T-helper 2 cell (primary cell): ENCODE measurements around the gene EIF4E2.
"Not testable (repeated sequence)": the region's sequence is repeated elsewhere in the genome, so short reads cannot be mapped to it uniquely, and the experiment has no call there.

Experiments
- DNase-seq, 5 experiments: peaks; one replicate each; pipeline versions ENCODE4 v3.0.0 to v3.0.0-alpha.2; 2012 to 2022

The EIF4E2 gene

GRCh38 chr2:232522623-232523401 lies 27.7 kb upstream of the EIF4E2 start:
- no peak for DNase-seq

GRCh38 chr2:232523402-232523681 lies 27.1 kb upstream of the EIF4E2 start:
- DNase-seq, result no peak

GRCh38 chr2:232523682-232524597 lies 26.5 kb upstream of the EIF4E2 start:
- peak in 1 of 5 experiments; percentile 27 for DNase-seq

DNA sequence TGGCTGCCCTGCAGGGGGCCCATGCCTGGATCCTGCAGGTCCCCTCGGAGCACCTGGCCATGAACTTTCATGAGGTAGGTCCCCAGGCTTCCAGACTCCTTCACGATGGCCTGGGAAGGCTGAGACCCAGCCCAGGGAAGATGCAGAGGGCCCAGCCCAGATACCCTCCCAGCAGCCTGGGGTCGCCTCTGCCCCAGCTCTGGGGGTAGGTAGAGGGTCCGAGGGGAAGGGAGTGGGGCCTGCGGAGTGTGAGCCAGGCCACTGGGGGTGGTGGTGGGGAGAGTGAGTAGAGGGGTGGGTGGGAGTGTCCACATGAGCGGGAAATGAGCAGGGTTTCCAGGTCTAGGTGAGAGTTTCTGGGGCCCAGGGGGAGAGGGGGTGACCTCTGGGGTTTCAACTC lies 25.7 kb upstream of the EIF4E2 start:
- DNase-seq, result no peak

GRCh38 chr2:232525199-232525598 lies 25.3 kb upstream of the EIF4E2 start:
- DNase-seq, result no peak

DNA sequence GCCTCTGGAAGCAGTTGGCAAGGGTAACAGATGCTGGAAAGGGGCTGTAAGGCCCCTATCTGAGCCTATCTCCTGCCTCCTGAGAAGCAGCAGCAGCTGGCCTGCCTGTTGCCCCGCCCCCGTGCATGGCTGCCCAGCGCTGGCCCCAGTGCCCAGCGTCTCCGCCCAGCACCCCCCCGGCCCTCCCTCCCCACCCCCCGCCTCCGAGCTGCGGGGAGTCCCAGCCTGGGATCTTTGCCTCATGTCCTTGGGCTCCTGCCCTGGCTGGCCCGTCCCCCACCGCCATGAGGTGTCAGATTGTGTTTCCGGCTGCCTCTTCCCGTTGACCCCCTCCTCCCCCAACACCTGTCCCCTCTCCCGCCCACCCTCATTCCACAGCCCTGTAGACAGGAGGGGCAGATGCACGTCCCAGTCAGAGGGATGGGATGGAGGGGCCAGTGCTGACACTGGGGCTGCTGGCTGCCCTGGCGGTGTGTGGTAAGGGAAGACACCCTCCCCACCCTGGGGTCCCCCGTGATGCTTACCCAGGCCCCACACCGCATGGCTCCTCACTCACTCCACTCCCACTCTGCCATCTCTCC lies 24.6 kb upstream of the EIF4E2 start, which contains the start of gene CHRND:
CHRND (plus strand) TSS at position 370 of the 581 bp plus-strand sequence; CDS start at position 426, 56 bp downstream.
- DNase-seq, result no peak

GRCh38 chr2:232526372-232526941 lies 24.0 kb upstream of the EIF4E2 start:
- no peak for DNase-seq

- no peak for DNase-seq
Observed at GRCh38 chr2:232527905-232528470, 22.5 kb upstream of the EIF4E2 start.

GRCh38 chr2:232528746-232529460 lies 21.6 kb upstream of the EIF4E2 start:
- DNase-seq, result no peak

DNA sequence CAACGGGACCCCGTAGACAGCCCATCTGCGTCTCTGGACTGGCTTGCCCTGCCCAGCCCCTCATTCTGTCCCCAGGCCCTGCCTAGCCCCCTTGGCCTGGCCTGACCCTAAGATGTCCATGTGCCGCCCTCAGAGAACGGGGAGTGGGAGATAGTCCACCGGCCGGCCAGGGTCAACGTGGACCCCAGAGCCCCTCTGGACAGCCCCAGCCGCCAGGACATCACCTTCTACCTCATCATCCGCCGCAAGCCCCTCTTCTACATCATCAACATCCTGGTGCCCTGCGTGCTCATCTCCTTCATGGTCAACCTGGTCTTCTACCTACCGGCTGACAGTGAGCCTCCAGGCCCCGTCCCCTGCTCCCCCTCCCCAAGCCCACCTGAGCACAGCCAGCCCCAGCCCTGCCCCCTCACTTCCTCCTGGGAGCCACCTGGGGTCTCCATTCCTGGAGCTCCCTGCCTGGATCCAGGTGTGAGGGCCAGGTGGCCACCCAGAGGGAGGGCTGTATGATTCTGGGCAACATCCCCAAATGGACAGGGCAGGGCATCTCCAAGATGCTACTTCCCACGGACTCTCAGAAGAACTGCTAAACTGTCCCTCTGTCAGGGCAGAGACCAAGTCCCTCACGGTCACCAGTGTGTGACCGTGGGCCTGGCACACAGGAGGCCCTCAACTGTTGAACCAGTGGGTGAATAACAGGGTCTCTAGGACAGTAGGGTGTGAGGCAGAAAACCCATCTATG lies 20.5 kb upstream of the EIF4E2 start:
- DNase-seq, result no peak

DNA sequence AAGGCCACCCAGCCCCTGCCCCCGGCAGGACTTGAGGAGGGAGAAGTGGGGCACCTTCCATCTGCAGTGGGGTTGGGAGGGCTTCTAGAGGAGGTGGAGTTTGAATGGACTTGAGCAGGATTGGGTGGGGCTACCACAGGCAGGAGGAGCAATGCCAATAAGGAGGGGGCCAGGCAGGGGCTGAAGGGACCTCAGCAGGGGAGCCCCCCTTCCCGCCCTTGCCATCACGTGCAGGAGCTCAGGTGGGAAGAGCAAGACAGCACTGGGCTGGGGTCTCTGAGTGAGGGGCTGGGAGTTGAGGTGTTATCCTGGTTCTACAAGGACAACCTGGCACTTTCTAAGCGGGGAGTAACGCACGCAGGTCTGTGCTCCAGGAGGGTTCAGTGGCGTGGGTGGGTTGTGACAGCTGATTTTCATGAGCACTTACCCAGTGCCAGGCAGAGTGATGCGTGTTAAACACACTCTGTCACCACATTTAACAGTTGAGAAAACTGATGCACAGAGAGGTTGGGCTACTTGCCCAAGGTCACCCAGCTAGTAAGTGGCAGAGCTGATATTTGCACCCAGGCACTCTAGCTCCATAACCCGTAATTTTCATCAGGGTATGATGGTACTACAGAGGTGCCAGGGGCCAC lies 19.7 kb upstream of the EIF4E2 start:
- DNase-seq, result no peak

DNA sequence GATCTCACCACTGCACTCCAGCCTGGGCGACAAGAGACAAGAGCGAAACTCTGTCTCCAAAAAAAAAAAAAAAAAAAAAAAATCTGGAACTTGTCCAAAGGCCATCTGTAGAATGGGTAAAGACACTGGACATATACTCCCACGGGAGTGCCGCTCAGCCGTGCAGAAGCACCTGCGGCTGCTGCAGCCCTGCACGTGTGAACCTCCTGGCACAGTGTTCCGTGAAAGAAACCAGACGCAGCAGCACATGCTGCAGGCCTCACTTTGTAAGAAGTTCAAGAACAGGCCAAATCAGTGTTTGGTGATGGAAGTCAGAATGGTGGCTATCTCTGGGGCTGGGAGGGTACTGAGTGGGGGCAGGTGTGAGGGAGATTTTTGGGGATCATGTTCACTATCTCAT lies 18.1 kb upstream of the EIF4E2 start:
- DNase-seq, result no peak

GRCh38 chr2:232532821-232533220 lies 17.7 kb upstream of the EIF4E2 start:
- DNase-seq, result not testable (repeated sequence)

GRCh38 chr2:232533944-232534710 lies 16.4 kb upstream of the EIF4E2 start:
- no peak for DNase-seq

GRCh38 chr2:232534940-232535651 lies 15.4 kb upstream of the EIF4E2 start:
- DNase-seq, result no peak

- DNase-seq, result no peak
Observed at GRCh38 chr2:232535761-232536530, 14.5 kb upstream of the EIF4E2 start.

GRCh38 chr2:232537079-232537478 lies 13.4 kb upstream of the EIF4E2 start:
- no peak for DNase-seq

- DNase-seq, result no peak
Observed at GRCh38 chr2:232537499-232537898, 13.0 kb upstream of the EIF4E2 start.

DNA sequence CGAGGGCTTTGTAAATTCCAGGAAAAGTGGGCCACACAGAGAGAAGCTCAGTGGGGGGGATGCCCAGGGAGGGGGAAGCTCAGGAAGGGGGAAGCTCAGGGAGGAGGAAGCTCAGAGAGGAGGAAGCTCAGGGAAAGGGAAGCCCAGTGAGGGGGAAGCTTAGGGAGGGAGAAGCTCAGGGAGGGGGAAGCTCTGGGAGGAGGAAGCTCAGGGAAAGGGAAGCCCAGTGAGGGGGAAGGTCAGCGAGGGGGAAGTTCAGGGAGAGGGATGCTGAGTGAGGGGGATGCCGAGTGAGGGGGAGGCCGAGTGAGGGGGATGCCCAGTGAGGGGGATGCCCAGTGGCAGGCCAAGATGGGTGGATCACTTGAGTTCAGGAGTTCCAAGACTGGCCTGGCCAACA lies 11.8 kb upstream of the EIF4E2 start:
- DNase-seq, result no peak
